ENCODE measurements around the gene OPRD1. TPM values are rescaled to one million over a fixed set of nuclear protein-coding genes. Genes with fewer than 3 reads are reported as not detected.

OPRD1 gene
- total and polyA plus RNA-seq, 2 donors (not counting 1 experiment from before 2014, with no cell fraction given), result not detected

GRCh38 chr1:28865997-28866650, 54.2 kb downstream of the OPRD1 start:
- 83% methylated on average over 10 of the region's 10 CpGs for WGBS (ENCODE audit: insufficient coverage)
- POLR2A ChIA-PET, result interaction anchor here (0.7 kb wide), 1 partner anchor 114 kb away, joined by 5 read pairs; no protein-coding TSS in a partner anchor
- intact Hi-C loops (cut with micrococcal nuclease), result no loop called here

More at GRCh38 chr1:28865997-28866650, 54.2 kb downstream of the OPRD1 start:
- Mint-ChIP-seq H3K27ac (no peak overlapping the region), H3K4me1 (no peaks in the 10 kb centered on the region), H3K4me3 (no peak overlapping the region), H3K9me3 (ENCODE audit: insufficient read depth) (no peaks in the 10 kb centered on the region), H3K27me3 (peaks cover 3% of the 10 kb centered on the region)
- Histone ChIP-seq H3K4me1 (ENCODE audit: control insufficient read depth in 2 of 2, insufficient read depth in 2 of 2, low read length in 2 of 2) (no peaks in the 10 kb centered on the region), H3K4me3 (ENCODE audit: control extremely low read depth in 1 of 5, extremely low read depth in 1 of 5, insufficient read depth in 1 of 5, low read depth in 2 of 5, low read length in 4 of 5) (no peak overlapping the region), H3K27ac (ENCODE audit: low read length in 2 of 2) (no peak overlapping the region), H3K36me3 (replicated peaks in 1 of 2; ENCODE audit: control extremely low read depth in 1 of 2, control insufficient read depth in 1 of 2, extremely low read depth in 1 of 2, insufficient read depth in 2 of 2, low read length in 1 of 2) (no peaks in the 10 kb centered on the region), H3K9ac (ENCODE audit: low read length) (no peak overlapping the region), H3K4me2 (replicated peaks; ENCODE audit: low read depth, low read length, poor library complexity, severe bottlenecking) (no peak overlapping the region), H3K79me2 (ENCODE audit: control insufficient read depth, insufficient read depth, low read length) (no peaks in the 10 kb centered on the region), H2AFZ (ENCODE audit: insufficient read depth, low read depth, low read length, poor library complexity, severe bottlenecking) (no peak overlapping the region), H3K9me3 (ENCODE audit: control extremely low read depth in 1 of 3, control insufficient read depth in 2 of 3, insufficient read depth in 1 of 3, low read length in 2 of 3) (no peaks in the 10 kb centered on the region), H4K20me1 (ENCODE audit: control insufficient read depth, insufficient read depth, low read length, poor library complexity, severe bottlenecking) (no peaks in the 10 kb centered on the region), H3K27me3 (replicated peaks in 1 of 4; ENCODE audit: control extremely low read depth in 1 of 4, control insufficient read depth in 3 of 4, insufficient read depth in 4 of 4, low read length in 3 of 4) (peaks cover 0 to 7% (median 0%) of the 10 kb centered on the region in 4 experiments)
- ATAC-seq (ENCODE audit: low read depth) (no peak), DNase-seq (no peak)
- CTCF ChIA-PET, result interaction anchor here (0.7 to 3.1 kb wide), 5 partner anchors 11 to 506 kb away, joined by 3 to 19 read pairs (median 4); no protein-coding TSS in a partner anchor
- TF ChIP-seq CTCF (IDR thresholded peaks at IDR 0.05), result no peak

Measured in B cell (primary cell).